Neural cell (in vitro differentiated cells): ENCODE data around the gene RAC2. TPM values are rescaled to one million over a fixed set of nuclear protein-coding genes. Genes with fewer than 3 reads are reported as not detected.

Experiments used
- H2AFZ ChIP-seq: fragments of 200-600, 300-800 bp; sonication (generic), shearing (Covaris generic); 2 replicates; pipeline ENCODE4 v1.6.0; 2014; ENCODE audit warnings: low read depth, mild to moderate bottlenecking, antibody characterized with exemption, low read length, moderate library complexity
- H3F3A ChIP-seq: fragments of 200-600 bp; shearing (Covaris generic); 2 replicates; pipeline ENCODE4 v1.6.1; 2016; ENCODE audit warnings: mild to moderate bottlenecking, moderate library complexity, mixed read lengths, antibody characterized with exemption, low read length; ENCODE audit not compliant: insufficient read depth, poor library complexity, severe bottlenecking
- H3K27ac ChIP-seq: fragments of 200-600, 300-800 bp; sonication (generic), shearing (Covaris generic); 2 replicates; pipeline ENCODE4 v1.5.1; 2014; ENCODE audit warnings: mild to moderate bottlenecking, low read length, moderate library complexity
- H3K27me3 ChIP-seq: fragments of 300-800, 200-600 bp; sonication (generic), shearing (Covaris generic); 2 replicates; pipeline ENCODE4 v1.6.0; 2014; ENCODE audit warnings: mild to moderate bottlenecking, low read depth, low read length, moderate library complexity; ENCODE audit not compliant: insufficient read depth
- H3K36me3 ChIP-seq: fragments of 300-800, 200-600 bp; sonication (generic), shearing (Covaris generic); 2 replicates; pipeline ENCODE4 v1.5.1; 2014; ENCODE audit warnings: mild to moderate bottlenecking, antibody characterized with exemption, low read length, moderate library complexity; ENCODE audit not compliant: insufficient read depth
- H3K4me2 ChIP-seq: fragments of 300-800, 200-600 bp; sonication (generic), shearing (Covaris generic); 2 replicates; pipeline ENCODE4 v1.6.0; 2014; ENCODE audit warnings: mild to moderate bottlenecking, low read length
- H3K4me3 ChIP-seq: fragments of 300-800, 200-600 bp; sonication (generic), shearing (Covaris generic); 2 replicates; pipeline ENCODE4 v1.5.1; 2014; ENCODE audit warnings: mild to moderate bottlenecking, low read length, moderate library complexity
- H3K79me2 ChIP-seq: fragments of 200-600 bp; shearing (Covaris generic); replicated peaks from 2 replicates; pipeline ENCODE4 v1.6.0; 2014; ENCODE audit warnings: mild to moderate bottlenecking, low read length, moderate library complexity; ENCODE audit not compliant: insufficient read depth
- H3K9ac ChIP-seq: fragments of 300-800, 200-600 bp; sonication (generic), shearing (Covaris generic); 2 replicates; pipeline ENCODE4 v1.6.1; 2016; ENCODE audit warnings: mild to moderate bottlenecking, low read length, mixed read lengths
- H3K9me2 ChIP-seq: fragments of 200-600 bp; shearing (Covaris generic); 2 replicates; pipeline ENCODE4 v1.6.1; 2016; ENCODE audit warnings: mild to moderate bottlenecking, low read length, mixed read lengths; ENCODE audit not compliant: insufficient read depth
- H3K9me3 ChIP-seq: fragments of 200-600, 300-800 bp; sonication (generic), shearing (Covaris generic); 2 replicates; pipeline ENCODE4 v1.6.1; 2016; ENCODE audit warnings: mild to moderate bottlenecking, mixed run types, low read length, moderate library complexity, mixed read lengths
- H4K20me1 ChIP-seq: fragments of 200-600 bp; shearing (Covaris generic); 2 replicates; pipeline ENCODE4 v1.6.1; 2016; ENCODE audit warnings: mild to moderate bottlenecking, mixed run types; ENCODE audit not compliant: insufficient read depth
- EP300 ChIP-seq: fragments of 450-650 bp; conservative IDR thresholded peaks from 2 replicates; pipeline ENCODE4 v1.6.1; 2014; ENCODE audit warnings: antibody characterized with exemption, mild to moderate bottlenecking, moderate library complexity; ENCODE audit not compliant: poor library complexity, severe bottlenecking
- EZH2 ChIP-seq: fragments of 200-600, 300-800 bp; shearing (Covaris generic), sonication (generic); IDR thresholded peaks from 2 replicates; pipeline ENCODE4 v1.6.1; 2014; ENCODE audit warnings: antibody characterized with exemption, low read length, borderline replicate concordance, mild to moderate bottlenecking; ENCODE audit not compliant: insufficient read depth, poor library complexity, severe bottlenecking
- MXI1 ChIP-seq: fragments of 450-650 bp; conservative IDR thresholded peaks from 2 replicates; pipeline ENCODE4 v1.6.1; 2014; ENCODE audit warnings: antibody characterized with exemption, mild to moderate bottlenecking; ENCODE audit not compliant: poor library complexity, severe bottlenecking
- POLR2AphosphoS5 ChIP-seq: IDR thresholded peaks from 2 replicates; pipeline ENCODE4 v1.6.1; 2012
- RAD21 ChIP-seq: fragments of 450-650 bp; conservative IDR thresholded peaks from 2 replicates; pipeline ENCODE4 v1.6.1; 2014; ENCODE audit warnings: antibody characterized with exemption, mild to moderate bottlenecking, moderate library complexity
- SMC3 ChIP-seq: fragments of 450-650 bp; conservative IDR thresholded peaks from 2 replicates; pipeline ENCODE4 v1.6.1; 2014; ENCODE audit warnings: antibody characterized with exemption, mild to moderate bottlenecking, moderate library complexity; ENCODE audit not compliant: poor library complexity
- TAF1 ChIP-seq: IDR thresholded peaks from 2 replicates; pipeline ENCODE4 v1.6.1; 2012; ENCODE audit warnings: low read depth
- polyA plus RNA-seq: library from polyadenylated mRNA; depleted of rRNA; stranded (reverse); fragments of >200 nt; gene quantifications from 2 replicates; pipeline ENCODE4 v1.2.3, GENCODE V29; 2014
- TF ChIP-seq, protein P1 (sequence below): IDR thresholded peaks from 2 replicates; pipeline ENCODE4 v1.6.1; 2012; ENCODE audit warnings: borderline replicate concordance
- TF ChIP-seq, protein P2 (sequence below): fragments of 450-650 bp; IDR thresholded peaks from 2 replicates; pipeline ENCODE4 v1.5.1; 2014; ENCODE audit warnings: antibody characterized with exemption, mild to moderate bottlenecking, moderate library complexity; ENCODE audit not compliant: poor library complexity, severe bottlenecking

The RAC2 gene
- polyA plus RNA-seq, 1 donor from 2014 or later: not detected

DNA sequence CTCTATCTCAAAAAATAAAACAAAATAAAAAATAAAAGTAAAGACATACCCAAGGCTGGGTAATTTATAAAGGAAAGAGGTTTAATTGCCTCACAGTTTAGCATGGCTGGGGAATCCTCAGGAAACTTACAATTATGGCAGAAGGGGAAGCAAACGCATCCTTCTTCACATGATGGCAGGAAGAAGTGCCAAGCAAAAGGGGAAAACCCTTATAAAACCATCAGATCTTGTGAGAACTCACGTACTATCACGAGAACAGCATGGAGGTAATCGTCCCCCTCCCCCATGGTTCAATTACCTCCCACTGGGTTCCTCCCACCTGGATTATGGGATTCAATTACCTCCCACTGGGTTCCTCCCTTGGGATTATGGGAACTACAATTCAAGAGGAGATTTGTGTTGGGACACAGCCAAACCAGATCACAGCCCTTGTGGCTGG lies 23.5 kb downstream of the RAC2 start:
- no peaks in the 10 kb centered on the region for H3K36me3 ChIP-seq
- H3F3A ChIP-seq: no peaks in the 10 kb centered on the region
- H3K79me2 ChIP-seq: no peaks in the 10 kb centered on the region
- no peak overlapping the region for H3K4me3 ChIP-seq
- H3K9me3 ChIP-seq: no peaks in the 10 kb centered on the region
- no peak overlapping the region for H3K27ac ChIP-seq
- H3K4me2 ChIP-seq: no peak overlapping the region
- no peaks in the 10 kb centered on the region for H4K20me1 ChIP-seq
- TF ChIP-seq RAD21: no peak
- no peak for TF ChIP-seq EP300
- TF ChIP-seq, protein P1, sequence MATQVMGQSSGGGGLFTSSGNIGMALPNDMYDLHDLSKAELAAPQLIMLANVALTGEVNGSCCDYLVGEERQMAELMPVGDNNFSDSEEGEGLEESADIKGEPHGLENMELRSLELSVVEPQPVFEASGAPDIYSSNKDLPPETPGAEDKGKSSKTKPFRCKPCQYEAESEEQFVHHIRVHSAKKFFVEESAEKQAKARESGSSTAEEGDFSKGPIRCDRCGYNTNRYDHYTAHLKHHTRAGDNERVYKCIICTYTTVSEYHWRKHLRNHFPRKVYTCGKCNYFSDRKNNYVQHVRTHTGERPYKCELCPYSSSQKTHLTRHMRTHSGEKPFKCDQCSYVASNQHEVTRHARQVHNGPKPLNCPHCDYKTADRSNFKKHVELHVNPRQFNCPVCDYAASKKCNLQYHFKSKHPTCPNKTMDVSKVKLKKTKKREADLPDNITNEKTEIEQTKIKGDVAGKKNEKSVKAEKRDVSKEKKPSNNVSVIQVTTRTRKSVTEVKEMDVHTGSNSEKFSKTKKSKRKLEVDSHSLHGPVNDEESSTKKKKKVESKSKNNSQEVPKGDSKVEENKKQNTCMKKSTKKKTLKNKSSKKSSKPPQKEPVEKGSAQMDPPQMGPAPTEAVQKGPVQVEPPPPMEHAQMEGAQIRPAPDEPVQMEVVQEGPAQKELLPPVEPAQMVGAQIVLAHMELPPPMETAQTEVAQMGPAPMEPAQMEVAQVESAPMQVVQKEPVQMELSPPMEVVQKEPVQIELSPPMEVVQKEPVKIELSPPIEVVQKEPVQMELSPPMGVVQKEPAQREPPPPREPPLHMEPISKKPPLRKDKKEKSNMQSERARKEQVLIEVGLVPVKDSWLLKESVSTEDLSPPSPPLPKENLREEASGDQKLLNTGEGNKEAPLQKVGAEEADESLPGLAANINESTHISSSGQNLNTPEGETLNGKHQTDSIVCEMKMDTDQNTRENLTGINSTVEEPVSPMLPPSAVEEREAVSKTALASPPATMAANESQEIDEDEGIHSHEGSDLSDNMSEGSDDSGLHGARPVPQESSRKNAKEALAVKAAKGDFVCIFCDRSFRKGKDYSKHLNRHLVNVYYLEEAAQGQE: no peak
- TF ChIP-seq EZH2: no peak
- TF ChIP-seq, protein P2, sequence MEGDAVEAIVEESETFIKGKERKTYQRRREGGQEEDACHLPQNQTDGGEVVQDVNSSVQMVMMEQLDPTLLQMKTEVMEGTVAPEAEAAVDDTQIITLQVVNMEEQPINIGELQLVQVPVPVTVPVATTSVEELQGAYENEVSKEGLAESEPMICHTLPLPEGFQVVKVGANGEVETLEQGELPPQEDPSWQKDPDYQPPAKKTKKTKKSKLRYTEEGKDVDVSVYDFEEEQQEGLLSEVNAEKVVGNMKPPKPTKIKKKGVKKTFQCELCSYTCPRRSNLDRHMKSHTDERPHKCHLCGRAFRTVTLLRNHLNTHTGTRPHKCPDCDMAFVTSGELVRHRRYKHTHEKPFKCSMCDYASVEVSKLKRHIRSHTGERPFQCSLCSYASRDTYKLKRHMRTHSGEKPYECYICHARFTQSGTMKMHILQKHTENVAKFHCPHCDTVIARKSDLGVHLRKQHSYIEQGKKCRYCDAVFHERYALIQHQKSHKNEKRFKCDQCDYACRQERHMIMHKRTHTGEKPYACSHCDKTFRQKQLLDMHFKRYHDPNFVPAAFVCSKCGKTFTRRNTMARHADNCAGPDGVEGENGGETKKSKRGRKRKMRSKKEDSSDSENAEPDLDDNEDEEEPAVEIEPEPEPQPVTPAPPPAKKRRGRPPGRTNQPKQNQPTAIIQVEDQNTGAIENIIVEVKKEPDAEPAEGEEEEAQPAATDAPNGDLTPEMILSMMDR: no peak
- no peak for TF ChIP-seq TAF1
- H2AFZ ChIP-seq: no peak overlapping the region
- no peaks in the 10 kb centered on the region for H3K9me2 ChIP-seq
- H3K9ac ChIP-seq: no peak overlapping the region
- H3K27me3 ChIP-seq: no peaks in the 10 kb centered on the region

DNA sequence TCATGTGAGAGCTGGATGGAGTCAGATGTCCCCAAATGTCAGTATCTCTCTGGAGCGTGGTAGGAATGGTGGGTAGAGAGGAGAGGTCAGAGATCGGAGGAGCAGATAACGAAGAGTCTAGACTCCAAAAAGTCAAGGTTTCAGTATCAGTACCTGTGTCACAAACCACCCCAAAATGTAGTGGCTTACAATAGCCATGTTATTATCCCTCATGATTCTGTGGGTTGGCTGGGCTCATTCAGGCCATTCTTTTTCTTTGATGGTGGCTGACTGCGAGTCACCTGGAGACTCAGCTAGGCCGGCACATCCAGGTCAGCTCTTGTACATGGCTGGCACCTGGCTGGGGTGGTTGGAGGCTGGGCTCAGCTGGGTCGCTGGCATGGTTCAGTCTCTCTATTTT lies 24.5 kb downstream of the RAC2 start:
- no peak overlapping the region for H3K9ac ChIP-seq
- H3K27ac ChIP-seq: no peak overlapping the region
- TF ChIP-seq POLR2AphosphoS5: no peak
- no peak for TF ChIP-seq EP300
- no peak for TF ChIP-seq RAD21
- no peak for TF ChIP-seq EZH2
- TF ChIP-seq, protein P1: no peak
- TF ChIP-seq MXI1: no peak
- no peak for TF ChIP-seq TAF1
- TF ChIP-seq, protein P2: no peak
- no peak for TF ChIP-seq SMC3
- no peaks in the 10 kb centered on the region for H3K79me2 ChIP-seq
- no peak overlapping the region for H3K4me2 ChIP-seq
- H3K27me3 ChIP-seq: no peaks in the 10 kb centered on the region
- H2AFZ ChIP-seq: no peak overlapping the region
- H3K36me3 ChIP-seq: no peaks in the 10 kb centered on the region
- no peak overlapping the region for H3K4me3 ChIP-seq
- H3F3A ChIP-seq: no peaks in the 10 kb centered on the region
- H4K20me1 ChIP-seq: no peaks in the 10 kb centered on the region
- H3K9me3 ChIP-seq: no peaks in the 10 kb centered on the region
- no peaks in the 10 kb centered on the region for H3K9me2 ChIP-seq
